ENCODE measurements around the gene RASSF3.

DNA sequence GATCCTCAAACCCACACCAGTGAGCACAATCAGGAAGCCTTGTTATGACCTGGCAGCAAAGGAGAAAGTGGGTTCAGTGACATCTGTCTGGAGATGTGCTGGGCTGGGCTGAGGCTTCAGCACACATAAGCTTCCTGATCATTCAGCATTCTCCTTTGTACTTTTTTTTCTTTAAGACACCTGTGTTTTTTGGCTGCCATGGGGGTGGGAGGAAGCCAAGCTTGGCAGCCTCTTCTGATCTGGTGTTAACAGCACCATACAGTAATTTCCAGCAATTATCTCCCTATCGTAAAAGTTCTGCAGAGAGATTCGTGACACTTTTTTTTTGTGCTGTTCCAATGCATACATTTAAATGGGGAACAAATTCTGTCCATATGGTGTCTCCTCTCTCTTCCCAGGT lies 38.9 kb upstream of the RASSF3 start:
- TF ChIP-seq, protein P1, sequence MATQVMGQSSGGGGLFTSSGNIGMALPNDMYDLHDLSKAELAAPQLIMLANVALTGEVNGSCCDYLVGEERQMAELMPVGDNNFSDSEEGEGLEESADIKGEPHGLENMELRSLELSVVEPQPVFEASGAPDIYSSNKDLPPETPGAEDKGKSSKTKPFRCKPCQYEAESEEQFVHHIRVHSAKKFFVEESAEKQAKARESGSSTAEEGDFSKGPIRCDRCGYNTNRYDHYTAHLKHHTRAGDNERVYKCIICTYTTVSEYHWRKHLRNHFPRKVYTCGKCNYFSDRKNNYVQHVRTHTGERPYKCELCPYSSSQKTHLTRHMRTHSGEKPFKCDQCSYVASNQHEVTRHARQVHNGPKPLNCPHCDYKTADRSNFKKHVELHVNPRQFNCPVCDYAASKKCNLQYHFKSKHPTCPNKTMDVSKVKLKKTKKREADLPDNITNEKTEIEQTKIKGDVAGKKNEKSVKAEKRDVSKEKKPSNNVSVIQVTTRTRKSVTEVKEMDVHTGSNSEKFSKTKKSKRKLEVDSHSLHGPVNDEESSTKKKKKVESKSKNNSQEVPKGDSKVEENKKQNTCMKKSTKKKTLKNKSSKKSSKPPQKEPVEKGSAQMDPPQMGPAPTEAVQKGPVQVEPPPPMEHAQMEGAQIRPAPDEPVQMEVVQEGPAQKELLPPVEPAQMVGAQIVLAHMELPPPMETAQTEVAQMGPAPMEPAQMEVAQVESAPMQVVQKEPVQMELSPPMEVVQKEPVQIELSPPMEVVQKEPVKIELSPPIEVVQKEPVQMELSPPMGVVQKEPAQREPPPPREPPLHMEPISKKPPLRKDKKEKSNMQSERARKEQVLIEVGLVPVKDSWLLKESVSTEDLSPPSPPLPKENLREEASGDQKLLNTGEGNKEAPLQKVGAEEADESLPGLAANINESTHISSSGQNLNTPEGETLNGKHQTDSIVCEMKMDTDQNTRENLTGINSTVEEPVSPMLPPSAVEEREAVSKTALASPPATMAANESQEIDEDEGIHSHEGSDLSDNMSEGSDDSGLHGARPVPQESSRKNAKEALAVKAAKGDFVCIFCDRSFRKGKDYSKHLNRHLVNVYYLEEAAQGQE (IDR thresholded peaks at IDR 0.05; ENCODE audit: low read depth, low read length) = no peak
- TF ChIP-seq SUZ12 (IDR thresholded peaks at IDR 0.05; ENCODE audit: unreplicated experiment) (no peak), E2F4 (IDR thresholded peaks at IDR 0.05; ENCODE audit: low read depth, low read length) (no peak)
